HCT116 (cell line): ENCODE measurements around the gene BCL6. TPM values are rescaled to one million over a fixed set of nuclear protein-coding genes. Genes with fewer than 3 reads are reported as not detected.

Experiments used
- ATAC-seq: fragments of 200-7000 bp; cut with Tn5 transposase; 2 replicates; pipeline ENCODE4 v1.9.1; 2020; ENCODE audit warnings: mild to moderate bottlenecking, moderate library complexity
- BruUV-seq: library from RNA; stranded (reverse); fragments of 400-500 nt; replicated peaks from 2 replicates; lab custom pipeline; 2021; lab: Mats Ljungman, UMichigan
- CTCF ChIA-PET: fragments of 300-600 bp; sonication (Branson Sonifier 250); formaldehyde crosslinking; loops from one replicate; lab custom pipeline; 2021; ENCODE audit warnings: antibody characterized with exemption; lab: Charles Lee
- POLR2A ChIA-PET: fragments of 300-600, 350-600 bp; sonication (Branson Sonifier 250); formaldehyde crosslinking; loops from one replicate; lab custom pipeline; 2021; ENCODE audit warnings: antibody characterized with exemption; lab: Charles Lee
- RAD21 ChIA-PET, 2 experiments: fragments of 300-600 bp; sonication (Branson Sonifier 250); formaldehyde crosslinking; loops; one replicate each; lab custom pipeline; 2023; ENCODE audit warnings: low total read pairs in 2 of 2; ENCODE audit not compliant: uncharacterized antibody in 2 of 2, unreplicated experiment in 2 of 2, low non-redundant PET in 1 of 2; lab: Charles Lee
- DNase-seq: peaks from one replicate; pipeline ENCODE4 v3.0.0-alpha.2; 2010; ENCODE audit warnings: low read depth, low spot score
- H2AFZ ChIP-seq: fragments of 200-600 bp; shearing (Covaris generic), sonication (generic); 2 replicates; pipeline ENCODE4 v1.6.1; 2017; ENCODE audit warnings: low read depth, mixed run types, mixed read lengths, antibody characterized with exemption, low read length; ENCODE audit not compliant: poor library complexity, severe bottlenecking
- H3K27ac ChIP-seq: 2 replicates; pipeline ENCODE4 v1.5.1; 2012; ENCODE audit warnings: low read depth, low read length
- H3K27me3 ChIP-seq: fragments of 200-600 bp; sonication (generic); 2 replicates; pipeline ENCODE4 v1.6.1; 2016; ENCODE audit warnings: mixed run types, low read length, mixed read lengths; ENCODE audit not compliant: insufficient read depth
- H3K36me3 ChIP-seq, 2 experiments: fragments of 200-500 bp in 1 of 2; fragments of 200-600 bp in 1 of 2; sonication (Bioruptor generic) in 1 of 2; sonication (generic) in 1 of 2; 2 replicates each; pipeline versions ENCODE4 v1.5.1 to v1.6.1; 2014 to 2016; ENCODE audit warnings: low read length in 2 of 2, inconsistent platforms in 1 of 2, mixed read lengths in 1 of 2, mixed run types in 1 of 2; ENCODE audit not compliant: insufficient read depth in 2 of 2, control insufficient read depth in 1 of 2
- H3K4me1 ChIP-seq, 2 experiments: fragments of 200-600 bp in 1 of 2; sonication (generic) in 1 of 2; 2 replicates each; pipeline versions ENCODE4 v1.5.1 to v1.6.1; 2012 to 2017; ENCODE audit warnings: low read length in 2 of 2, inconsistent platforms in 1 of 2, mild to moderate bottlenecking in 1 of 2, mixed read lengths in 1 of 2, mixed run types in 1 of 2, moderate library complexity in 1 of 2; ENCODE audit not compliant: insufficient read depth in 2 of 2, control insufficient read depth in 1 of 2
- H3K4me2 ChIP-seq: fragments of 200-600 bp; sonication (generic); 2 replicates; pipeline ENCODE4 v1.6.1; 2017; ENCODE audit warnings: mixed run types, low read length, mixed read lengths
- H3K4me3 ChIP-seq, 2 experiments: fragments of 200-600 bp in 1 of 2; sonication (generic) in 1 of 2; replicated peaks in 1 of 2; 2 replicates each; pipeline ENCODE4 v1.5.1; 2011 to 2016; ENCODE audit warnings: low read length in 2 of 2, control low read depth in 1 of 2, low read depth in 1 of 2, mild to moderate bottlenecking in 1 of 2, mixed read lengths in 1 of 2, mixed run types in 1 of 2
- H3K79me2 ChIP-seq: fragments of 200-600 bp; sonication (generic); 2 replicates; pipeline ENCODE4 v1.6.1; 2017; ENCODE audit warnings: mild to moderate bottlenecking, mixed run types, low read length, moderate library complexity, mixed read lengths; ENCODE audit not compliant: insufficient read depth
- H3K9ac ChIP-seq: fragments of 200-600 bp; sonication (generic); 2 replicates; pipeline ENCODE4 v1.6.1; 2016; ENCODE audit warnings: low read length, mixed read lengths
- H3K9me2 ChIP-seq: fragments of 200-600 bp; sonication (generic), shearing (Covaris generic); 2 replicates; pipeline ENCODE4 v1.6.1; 2017; ENCODE audit warnings: mixed run types, mild to moderate bottlenecking, moderate library complexity; ENCODE audit not compliant: insufficient read depth
- H3K9me3 ChIP-seq, 2 experiments: fragments of 200-500 bp in 1 of 2; fragments of 200-600 bp in 1 of 2; sonication (Bioruptor generic) in 1 of 2; sonication (generic) in 1 of 2; 2 replicates each; pipeline ENCODE4 v1.6.1; 2014 to 2017; ENCODE audit warnings: low read length in 2 of 2, mixed read lengths in 2 of 2, inconsistent platforms in 1 of 2, low read depth in 1 of 2, mild to moderate bottlenecking in 1 of 2, mixed run types in 1 of 2, moderate library complexity in 1 of 2; ENCODE audit not compliant: control insufficient read depth in 1 of 2, insufficient read depth in 1 of 2
- H4K20me1 ChIP-seq: fragments of 200-600 bp; sonication (generic), shearing (Covaris generic); 2 replicates; pipeline ENCODE4 v1.6.1; 2017; ENCODE audit warnings: mixed run types, mild to moderate bottlenecking, moderate library complexity; ENCODE audit not compliant: insufficient read depth
- CEBPB ChIP-seq: IDR thresholded peaks from 2 replicates; pipeline ENCODE4 v1.6.1; 2012; ENCODE audit warnings: low read depth
- FOSL1 ChIP-seq: IDR thresholded peaks from 2 replicates; pipeline ENCODE4 v1.6.1; 2012; ENCODE audit warnings: low read depth
- JUND ChIP-seq: IDR thresholded peaks from 2 replicates; pipeline ENCODE4 v1.6.1; 2012
- POLR2A ChIP-seq: IDR thresholded peaks from 2 replicates; pipeline ENCODE4 v1.7.0; 2011; ENCODE audit warnings: borderline replicate concordance; ENCODE audit not compliant: insufficient read depth, insufficient read length; ENCODE audit errors: extremely low read depth
- POLR2AphosphoS5 ChIP-seq: IDR thresholded peaks from 2 replicates; pipeline ENCODE4 v1.6.1; 2011; ENCODE audit warnings: mild to moderate bottlenecking, low read depth, low read length, moderate library complexity
- RAD21 ChIP-seq: IDR thresholded peaks from 2 replicates; pipeline ENCODE4 v1.6.1; 2012; ENCODE audit warnings: low read depth, mild to moderate bottlenecking
- ZNF274 ChIP-seq: fragments of 200-500 bp; sonication (Bioruptor generic); IDR thresholded peaks from 2 replicates; pipeline ENCODE4 v1.6.1; 2014; ENCODE audit warnings: mild to moderate bottlenecking, low read depth, low read length, inconsistent platforms
- intact Hi-C: fragments of 100-400 bp; cut with micrococcal nuclease; formaldehyde crosslinking; loops from 2 replicates; pipeline ENCODE4 v1.10.0; 2022
- total RNA-seq: library from RNA; stranded (reverse); gene quantifications from one replicate; pipeline ENCODE4 v1.2.1, GENCODE V29; 2021; ENCODE audit not compliant: unreplicated experiment
- TF ChIP-seq, protein P1 (sequence below): IDR thresholded peaks from 2 replicates; pipeline ENCODE4 v1.6.1; 2012
- TF ChIP-seq, protein P2 (sequence below), 3 experiments: fragments of 200-600 bp in 1 of 3; sonication (generic) in 1 of 3; IDR thresholded peaks in 2 of 3; conservative IDR thresholded peaks in 1 of 3; 2 replicates each; pipeline ENCODE4 v1.5.1; 2012 to 2017; ENCODE audit warnings: low read depth in 2 of 3, low read length in 2 of 3, antibody characterized with exemption in 1 of 3, borderline replicate concordance in 1 of 3, control low read depth in 1 of 3, mild to moderate bottlenecking in 1 of 3, mixed read lengths in 1 of 3, mixed run types in 1 of 3, moderate library complexity in 1 of 3; ENCODE audit not compliant: insufficient read depth in 1 of 3
- TF ChIP-seq, protein P3 (sequence below): IDR thresholded peaks from 2 replicates; pipeline ENCODE4 v1.6.1; 2012

Gene BCL6
- total RNA-seq, 1 experiment from 2014 or later, result 17.5 TPM

DNA sequence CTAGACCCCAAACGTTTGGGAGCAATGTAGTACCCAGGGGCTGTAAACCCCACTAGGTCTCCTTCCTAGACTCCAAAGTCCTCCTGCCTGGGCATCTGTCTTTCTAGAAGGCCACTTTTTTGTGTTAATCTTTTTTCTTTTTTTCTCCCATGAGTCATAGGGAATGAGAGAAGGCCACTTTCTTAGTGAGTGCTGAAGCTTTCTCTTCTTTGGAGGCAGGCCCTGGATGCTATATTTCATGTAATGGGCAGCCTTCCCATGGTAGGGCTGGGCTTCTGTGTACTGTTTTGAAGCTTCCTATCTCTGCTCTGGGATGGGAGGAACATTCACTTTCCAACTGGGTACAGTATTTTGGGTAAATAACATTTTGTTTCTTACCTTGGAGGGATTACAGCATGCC is 27.7 kb downstream of the BCL6 start:
- Histone ChIP-seq H3K4me2 (no peak overlapping the region), H3K9me2 (no peaks in the 10 kb centered on the region), H3K27ac (no peak overlapping the region), H2AFZ (no peak overlapping the region), H3K4me3 (no peak overlapping the region), H4K20me1 (no peaks in the 10 kb centered on the region), H3K9me3 (no peaks in the 10 kb centered on the region), H3K79me2 (no peaks in the 10 kb centered on the region), H3K4me1 (peaks cover 11 to 13% of the 10 kb centered on the region in 2 experiments; a peak in 3 of 4 replicates), H3K9ac (no peak overlapping the region), H3K36me3 (peaks cover 3 to 9% of the 10 kb centered on the region in 2 experiments; a peak in 2 of 4 replicates), H3K27me3 (no peaks in the 10 kb centered on the region)
- CTCF ChIA-PET, result interaction anchor here (2.9 kb wide), 1 partner anchor 8 kb away, joined by 15 read pairs; no protein-coding TSS in a partner anchor
- RAD21 ChIA-PET, result no interaction called here
- POLR2A ChIA-PET, result no interaction called here
- intact Hi-C loops, result loop anchor here (10.0 kb wide), 1 partner anchor 873 kb away; the partner anchor contains the start of gene ADIPOQ
- TF ChIP-seq, protein P1, sequence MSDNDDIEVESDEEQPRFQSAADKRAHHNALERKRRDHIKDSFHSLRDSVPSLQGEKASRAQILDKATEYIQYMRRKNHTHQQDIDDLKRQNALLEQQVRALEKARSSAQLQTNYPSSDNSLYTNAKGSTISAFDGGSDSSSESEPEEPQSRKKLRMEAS, result no peak
- no peak for TF ChIP-seq JUND
- ATAC-seq, result no peak
- no TSS peak for BruUV-seq
- no peak for DNase-seq

DNA sequence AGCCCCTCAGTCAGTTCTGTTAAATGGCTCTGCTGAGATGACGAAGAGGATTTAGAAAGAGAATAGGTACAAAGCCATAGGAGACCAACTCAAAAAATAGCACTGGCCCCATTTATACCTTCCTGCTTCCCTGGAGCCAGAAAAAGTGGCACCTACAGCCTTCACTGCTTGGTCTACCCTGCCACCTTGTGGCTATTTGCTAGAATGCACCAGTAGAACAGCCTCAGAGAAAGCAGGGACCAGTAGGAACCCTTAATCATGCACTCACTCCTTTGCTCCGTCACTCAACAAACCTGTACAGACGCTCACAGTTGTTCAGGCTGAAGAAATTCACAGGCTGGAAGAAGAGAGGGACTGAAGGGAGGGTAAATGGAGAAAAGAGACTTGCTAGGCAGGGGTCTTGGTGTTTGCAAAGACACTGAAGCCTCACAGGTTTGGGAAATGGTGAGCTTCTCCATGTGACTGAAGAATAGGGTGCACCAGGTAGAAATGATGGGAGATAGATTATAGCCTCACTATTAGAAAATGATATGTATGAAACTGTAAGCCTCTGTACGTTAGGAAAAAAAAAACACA is 30.8 kb downstream of the BCL6 start:
- no peaks in the 10 kb centered on the region for H3K9me2 ChIP-seq
- peak; percentile 72 for DNase-seq
- H3K9ac ChIP-seq, result no peak overlapping the region
- RAD21 ChIA-PET, result interaction anchor here (0.6 to 1.5 kb wide), 4 partner anchors 35 to 494 kb away, joined by 3 to 5 read pairs (median 4); no protein-coding TSS in a partner anchor
- H3K9me3 ChIP-seq, result no peaks in the 10 kb centered on the region
- TF ChIP-seq POLR2AphosphoS5 (no peak), POLR2A (no peak), JUND (no peak), RAD21 (peak; percentile 97), FOSL1 (no peak), CEBPB (no peak), ZNF274 (no peak)
- TF ChIP-seq, protein P2, sequence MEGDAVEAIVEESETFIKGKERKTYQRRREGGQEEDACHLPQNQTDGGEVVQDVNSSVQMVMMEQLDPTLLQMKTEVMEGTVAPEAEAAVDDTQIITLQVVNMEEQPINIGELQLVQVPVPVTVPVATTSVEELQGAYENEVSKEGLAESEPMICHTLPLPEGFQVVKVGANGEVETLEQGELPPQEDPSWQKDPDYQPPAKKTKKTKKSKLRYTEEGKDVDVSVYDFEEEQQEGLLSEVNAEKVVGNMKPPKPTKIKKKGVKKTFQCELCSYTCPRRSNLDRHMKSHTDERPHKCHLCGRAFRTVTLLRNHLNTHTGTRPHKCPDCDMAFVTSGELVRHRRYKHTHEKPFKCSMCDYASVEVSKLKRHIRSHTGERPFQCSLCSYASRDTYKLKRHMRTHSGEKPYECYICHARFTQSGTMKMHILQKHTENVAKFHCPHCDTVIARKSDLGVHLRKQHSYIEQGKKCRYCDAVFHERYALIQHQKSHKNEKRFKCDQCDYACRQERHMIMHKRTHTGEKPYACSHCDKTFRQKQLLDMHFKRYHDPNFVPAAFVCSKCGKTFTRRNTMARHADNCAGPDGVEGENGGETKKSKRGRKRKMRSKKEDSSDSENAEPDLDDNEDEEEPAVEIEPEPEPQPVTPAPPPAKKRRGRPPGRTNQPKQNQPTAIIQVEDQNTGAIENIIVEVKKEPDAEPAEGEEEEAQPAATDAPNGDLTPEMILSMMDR (IDR thresholded peaks at IDR 0.05 in 2 of 3, conservative IDR thresholded peaks at IDR 0.05 in 1 of 3; ENCODE audit: borderline replicate concordance in 1 of 3, insufficient read depth in 1 of 3, low read depth in 2 of 3, low read length in 2 of 3), result peak; percentile 85 to 95 (median 93)
- TF ChIP-seq, protein P3, sequence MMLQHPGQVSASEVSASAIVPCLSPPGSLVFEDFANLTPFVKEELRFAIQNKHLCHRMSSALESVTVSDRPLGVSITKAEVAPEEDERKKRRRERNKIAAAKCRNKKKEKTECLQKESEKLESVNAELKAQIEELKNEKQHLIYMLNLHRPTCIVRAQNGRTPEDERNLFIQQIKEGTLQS, result no peak
- TF ChIP-seq, all 23 proteins: peak for 2
- no TSS peak for BruUV-seq
- ATAC-seq, result peak; percentile 96
- H3K79me2 ChIP-seq, result no peaks in the 10 kb centered on the region
- no peaks in the 10 kb centered on the region for H3K36me3 ChIP-seq
- peaks cover 3% of the 10 kb centered on the region in 2 experiments; a peak in 2 of 4 replicates for H3K4me1 ChIP-seq
- ChIA-PET CTCF (interaction anchor here (0.6 to 3.2 kb wide), 11 partner anchors 9 to 1240 kb away, joined by 3 to 28 read pairs (median 4); no protein-coding TSS in a partner anchor), POLR2A (no interaction called here)
- no peak overlapping the region for H3K4me3 ChIP-seq
- intact Hi-C loops, result loop anchor here (1.0 to 10.0 kb wide), 7 partner anchors 35 to 1097 kb away; partner anchors contain the start of gene ADIPOQ
- H3K27me3 ChIP-seq, result no peaks in the 10 kb centered on the region
- peak overlapping the region; percentile 67 for H2AFZ ChIP-seq
- no peak overlapping the region for H3K4me2 ChIP-seq
- H3K27ac ChIP-seq, result no peak overlapping the region
- no peaks in the 10 kb centered on the region for H4K20me1 ChIP-seq
